ENCODE data around the gene C14orf180.
A peak's percentile ranks its signal among the peaks of the same experiment; 100 is the strongest.

The C14orf180 gene

DNA sequence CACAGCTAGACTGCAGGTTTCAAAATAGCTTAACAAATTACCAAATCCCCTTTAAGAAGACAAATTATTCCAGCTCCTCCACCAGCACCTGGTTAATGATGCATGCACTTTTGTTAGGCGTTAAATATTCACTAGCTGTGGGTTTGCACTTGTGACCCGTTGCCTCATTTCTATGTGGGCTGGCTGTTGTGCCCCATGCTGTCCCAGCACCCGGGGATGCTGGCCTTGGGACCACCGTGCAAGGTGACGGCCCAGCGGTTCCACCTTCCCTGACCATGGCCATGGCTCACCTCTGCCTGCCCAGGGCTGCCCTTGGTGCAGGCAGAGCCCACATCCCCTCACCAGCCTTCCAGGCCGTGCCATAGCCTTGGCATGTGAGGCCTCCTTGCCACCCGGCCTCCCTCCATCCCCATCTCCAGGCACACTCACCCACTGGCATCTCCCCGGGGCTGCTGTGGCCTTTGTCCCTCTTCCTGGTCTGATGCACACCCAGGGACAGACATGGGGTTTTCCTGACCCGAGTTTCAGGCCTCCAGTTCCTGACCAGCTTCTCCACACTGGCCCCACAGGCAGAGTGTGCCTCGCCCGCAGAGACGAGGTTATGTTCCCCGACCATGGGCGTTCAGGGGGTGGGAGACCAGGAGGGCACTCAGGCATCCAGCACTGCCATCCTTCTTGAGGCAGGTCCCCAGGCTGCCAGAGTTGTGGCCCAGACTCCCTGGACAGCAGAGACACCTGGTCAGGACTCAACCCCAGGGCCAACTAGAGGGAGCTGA lies 20.3 kb upstream of the C14orf180 start:
- Histone ChIP-seq H3K27me3 (ENCODE audit: insufficient read depth, poor library complexity, severe bottlenecking) (peaks cover 58% of the 10 kb centered on the region), H3K27ac (ENCODE audit: poor library complexity, severe bottlenecking) (no peak overlapping the region), H3K4me3 (ENCODE audit: severe bottlenecking) (no peak overlapping the region), H3K36me3 (ENCODE audit: low read depth) (no peaks in the 10 kb centered on the region), H3K9me3 (ENCODE audit: severe bottlenecking) (no peaks in the 10 kb centered on the region), H3K4me1 (ENCODE audit: insufficient read depth, poor library complexity, severe bottlenecking) (no peaks in the 10 kb centered on the region)
- peak; percentile 68 for DNase-seq (ENCODE audit: low spot score)
- no peak for ATAC-seq (ENCODE audit: low read depth)
- TF ChIP-seq, protein P1, sequence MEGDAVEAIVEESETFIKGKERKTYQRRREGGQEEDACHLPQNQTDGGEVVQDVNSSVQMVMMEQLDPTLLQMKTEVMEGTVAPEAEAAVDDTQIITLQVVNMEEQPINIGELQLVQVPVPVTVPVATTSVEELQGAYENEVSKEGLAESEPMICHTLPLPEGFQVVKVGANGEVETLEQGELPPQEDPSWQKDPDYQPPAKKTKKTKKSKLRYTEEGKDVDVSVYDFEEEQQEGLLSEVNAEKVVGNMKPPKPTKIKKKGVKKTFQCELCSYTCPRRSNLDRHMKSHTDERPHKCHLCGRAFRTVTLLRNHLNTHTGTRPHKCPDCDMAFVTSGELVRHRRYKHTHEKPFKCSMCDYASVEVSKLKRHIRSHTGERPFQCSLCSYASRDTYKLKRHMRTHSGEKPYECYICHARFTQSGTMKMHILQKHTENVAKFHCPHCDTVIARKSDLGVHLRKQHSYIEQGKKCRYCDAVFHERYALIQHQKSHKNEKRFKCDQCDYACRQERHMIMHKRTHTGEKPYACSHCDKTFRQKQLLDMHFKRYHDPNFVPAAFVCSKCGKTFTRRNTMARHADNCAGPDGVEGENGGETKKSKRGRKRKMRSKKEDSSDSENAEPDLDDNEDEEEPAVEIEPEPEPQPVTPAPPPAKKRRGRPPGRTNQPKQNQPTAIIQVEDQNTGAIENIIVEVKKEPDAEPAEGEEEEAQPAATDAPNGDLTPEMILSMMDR (IDR thresholded peaks at IDR 0.05; ENCODE audit: poor library complexity, severe bottlenecking), result no peak

DNA sequence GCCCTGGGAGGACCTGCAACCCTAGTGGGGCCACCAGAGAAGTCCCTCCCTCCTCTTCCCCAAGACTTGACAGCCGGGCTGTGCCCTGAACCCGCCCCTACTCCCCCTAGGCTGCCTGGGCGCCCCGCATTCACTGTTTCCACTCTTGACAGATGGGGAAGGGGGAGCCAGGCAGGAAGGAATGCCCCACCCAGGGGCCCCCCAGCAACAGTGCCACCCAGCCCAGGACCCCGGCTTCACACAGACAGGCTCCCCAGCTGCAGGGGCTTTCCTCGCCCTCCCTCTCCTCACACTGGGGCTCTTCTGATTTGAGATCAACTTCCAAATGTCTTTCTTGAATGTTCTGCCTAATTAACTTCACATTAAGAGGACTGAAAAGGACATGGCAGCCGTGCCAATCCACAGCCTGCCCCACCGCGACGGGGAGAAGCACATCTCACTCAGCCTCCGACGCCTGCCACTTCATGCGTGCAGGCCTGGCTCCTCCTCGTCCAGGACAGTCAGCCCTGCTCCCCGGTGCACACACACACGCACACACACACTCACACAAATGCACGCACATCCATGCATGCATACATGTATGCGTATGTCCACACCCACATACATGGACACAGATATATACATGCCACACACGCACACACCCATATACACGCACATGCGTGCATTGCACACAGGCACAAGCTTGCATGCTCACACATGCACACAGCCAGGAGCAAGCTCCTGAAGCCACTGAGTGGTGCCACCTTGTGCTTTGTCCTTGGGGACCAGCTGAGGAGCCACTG lies 19.6 kb upstream of the C14orf180 start:
- TF ChIP-seq, protein P1 (IDR thresholded peaks at IDR 0.05; ENCODE audit: poor library complexity, severe bottlenecking), result no peak
- ATAC-seq (ENCODE audit: low read depth), result no peak
- no peaks in the 10 kb centered on the region for H3K36me3 ChIP-seq (ENCODE audit: low read depth)
- H3K27me3 ChIP-seq (ENCODE audit: insufficient read depth, poor library complexity, severe bottlenecking), result peaks cover 58% of the 10 kb centered on the region
- no peak overlapping the region for H3K27ac ChIP-seq (ENCODE audit: poor library complexity, severe bottlenecking)
- DNase-seq (ENCODE audit: low spot score), result peak; percentile 62
- H3K4me3 ChIP-seq (ENCODE audit: severe bottlenecking), result no peak overlapping the region
- H3K9me3 ChIP-seq (ENCODE audit: severe bottlenecking), result no peaks in the 10 kb centered on the region
- H3K4me1 ChIP-seq (ENCODE audit: insufficient read depth, poor library complexity, severe bottlenecking), result no peaks in the 10 kb centered on the region

DNA sequence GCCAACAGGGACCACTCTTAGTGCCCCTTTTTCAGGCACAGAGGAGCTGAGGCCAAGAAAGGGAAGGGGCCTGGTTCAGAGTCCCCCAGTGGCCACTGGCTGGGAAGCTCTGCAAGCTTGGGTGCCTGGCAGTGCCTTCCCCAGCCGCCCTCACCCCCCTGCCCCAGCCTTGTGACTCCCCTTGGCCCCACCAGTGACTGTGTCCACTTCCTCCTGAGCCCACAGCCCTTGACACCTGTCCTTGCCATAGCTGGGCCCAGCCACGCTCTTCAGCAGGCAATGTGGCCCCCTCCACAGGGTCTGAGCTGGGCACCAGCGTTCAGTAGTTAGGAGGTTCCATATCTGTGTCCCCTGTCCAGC lies 19.0 kb upstream of the C14orf180 start:
- Histone ChIP-seq H3K4me3 (ENCODE audit: severe bottlenecking) (no peak overlapping the region), H3K27ac (ENCODE audit: poor library complexity, severe bottlenecking) (no peak overlapping the region), H3K27me3 (ENCODE audit: insufficient read depth, poor library complexity, severe bottlenecking) (peaks cover 58% of the 10 kb centered on the region), H3K36me3 (ENCODE audit: low read depth) (no peaks in the 10 kb centered on the region), H3K4me1 (ENCODE audit: insufficient read depth, poor library complexity, severe bottlenecking) (no peaks in the 10 kb centered on the region), H3K9me3 (ENCODE audit: severe bottlenecking) (no peaks in the 10 kb centered on the region)
- ATAC-seq (ENCODE audit: low read depth) (no peak), DNase-seq (ENCODE audit: low spot score) (peak; percentile 66)
- TF ChIP-seq, protein P1 (IDR thresholded peaks at IDR 0.05; ENCODE audit: poor library complexity, severe bottlenecking), result no peak

DNA sequence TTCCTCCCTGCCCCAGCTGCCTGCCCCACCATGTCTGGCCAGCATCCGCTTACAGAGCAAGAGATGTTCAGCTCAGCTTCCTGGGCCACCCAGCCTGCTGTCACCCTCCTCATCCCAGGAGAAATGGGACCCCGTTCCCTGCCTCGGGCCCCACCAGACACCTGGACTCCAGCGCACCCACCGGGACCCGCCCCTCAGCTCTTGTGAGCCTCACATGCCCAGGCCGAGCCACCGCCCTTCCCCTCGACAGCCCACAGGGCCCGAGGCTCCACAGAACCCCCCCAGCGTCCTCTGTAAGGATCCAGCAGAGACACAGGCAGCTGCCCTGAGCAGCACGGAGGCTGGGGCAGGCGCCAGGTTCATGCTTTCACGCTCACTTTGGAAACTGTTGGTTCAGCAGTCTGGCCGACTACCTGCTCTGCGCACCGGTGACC lies 18.4 kb upstream of the C14orf180 start:
- Histone ChIP-seq H3K27me3 (ENCODE audit: insufficient read depth, poor library complexity, severe bottlenecking) (peaks cover 58% of the 10 kb centered on the region), H3K9me3 (ENCODE audit: severe bottlenecking) (no peaks in the 10 kb centered on the region), H3K36me3 (ENCODE audit: low read depth) (no peaks in the 10 kb centered on the region), H3K4me3 (ENCODE audit: severe bottlenecking) (no peak overlapping the region), H3K27ac (ENCODE audit: poor library complexity, severe bottlenecking) (no peak overlapping the region), H3K4me1 (ENCODE audit: insufficient read depth, poor library complexity, severe bottlenecking) (no peaks in the 10 kb centered on the region)
- ATAC-seq (ENCODE audit: low read depth), result no peak
- TF ChIP-seq, protein P1 (IDR thresholded peaks at IDR 0.05; ENCODE audit: poor library complexity, severe bottlenecking), result no peak
- DNase-seq (ENCODE audit: low spot score), result no peak
